Measurements from ENCODE around the gene COL8A1. TPM values are rescaled to one million over a fixed set of nuclear protein-coding genes. Genes with fewer than 3 reads are reported as not detected.

The COL8A1 gene
- total and polyA plus RNA-seq, 2 donors (not counting 1 experiment from before 2014, with no cell fraction given): 0.12 TPM; not detected in 1

- Histone ChIP-seq H3K4me2 (replicated peaks; ENCODE audit: low read depth, low read length, poor library complexity, severe bottlenecking) (no peak overlapping the region), H3K9me3 (ENCODE audit: control extremely low read depth in 1 of 3, control insufficient read depth in 2 of 3, insufficient read depth in 1 of 3, low read length in 2 of 3) (no peaks in the 10 kb centered on the region), H3K36me3 (replicated peaks in 1 of 2; ENCODE audit: control extremely low read depth in 1 of 2, control insufficient read depth in 1 of 2, extremely low read depth in 1 of 2, insufficient read depth in 2 of 2, low read length in 1 of 2) (no peaks in the 10 kb centered on the region), H3K9ac (ENCODE audit: low read length) (no peak overlapping the region), H3K4me3 (ENCODE audit: control extremely low read depth in 1 of 5, extremely low read depth in 1 of 5, insufficient read depth in 1 of 5, low read depth in 2 of 5, low read length in 4 of 5) (no peak overlapping the region), H2AFZ (ENCODE audit: insufficient read depth, low read depth, low read length, poor library complexity, severe bottlenecking) (no peak overlapping the region), H3K27me3 (replicated peaks in 1 of 4; ENCODE audit: control extremely low read depth in 1 of 4, control insufficient read depth in 3 of 4, insufficient read depth in 4 of 4, low read length in 3 of 4) (no peaks in the 10 kb centered on the region), H4K20me1 (ENCODE audit: control insufficient read depth, insufficient read depth, low read length, poor library complexity, severe bottlenecking) (no peaks in the 10 kb centered on the region), H3K79me2 (ENCODE audit: control insufficient read depth, insufficient read depth, low read length) (no peaks in the 10 kb centered on the region), H3K27ac (ENCODE audit: low read length in 2 of 2) (no peak overlapping the region), H3K4me1 (ENCODE audit: control insufficient read depth in 2 of 2, insufficient read depth in 2 of 2, low read length in 2 of 2) (no peaks in the 10 kb centered on the region)
- no peaks in the 10 kb centered on the region for H3K4me1 Mint-ChIP-seq
- intact Hi-C loops (cut with micrococcal nuclease): no loop called here
- H3K27me3 Mint-ChIP-seq: peaks cover 5% of the 10 kb centered on the region
- no CpG with 5 or more reads among the region's 3 CpGs for WGBS (ENCODE audit: insufficient coverage)
- TF ChIP-seq, protein P1, sequence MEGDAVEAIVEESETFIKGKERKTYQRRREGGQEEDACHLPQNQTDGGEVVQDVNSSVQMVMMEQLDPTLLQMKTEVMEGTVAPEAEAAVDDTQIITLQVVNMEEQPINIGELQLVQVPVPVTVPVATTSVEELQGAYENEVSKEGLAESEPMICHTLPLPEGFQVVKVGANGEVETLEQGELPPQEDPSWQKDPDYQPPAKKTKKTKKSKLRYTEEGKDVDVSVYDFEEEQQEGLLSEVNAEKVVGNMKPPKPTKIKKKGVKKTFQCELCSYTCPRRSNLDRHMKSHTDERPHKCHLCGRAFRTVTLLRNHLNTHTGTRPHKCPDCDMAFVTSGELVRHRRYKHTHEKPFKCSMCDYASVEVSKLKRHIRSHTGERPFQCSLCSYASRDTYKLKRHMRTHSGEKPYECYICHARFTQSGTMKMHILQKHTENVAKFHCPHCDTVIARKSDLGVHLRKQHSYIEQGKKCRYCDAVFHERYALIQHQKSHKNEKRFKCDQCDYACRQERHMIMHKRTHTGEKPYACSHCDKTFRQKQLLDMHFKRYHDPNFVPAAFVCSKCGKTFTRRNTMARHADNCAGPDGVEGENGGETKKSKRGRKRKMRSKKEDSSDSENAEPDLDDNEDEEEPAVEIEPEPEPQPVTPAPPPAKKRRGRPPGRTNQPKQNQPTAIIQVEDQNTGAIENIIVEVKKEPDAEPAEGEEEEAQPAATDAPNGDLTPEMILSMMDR (IDR thresholded peaks at IDR 0.05): no peak
- TF ChIP-seq EZH2 (IDR thresholded peaks at IDR 0.05; ENCODE audit: borderline replicate concordance, insufficient read depth, low read depth, low read length, poor library complexity, severe bottlenecking): no peak
- no peak overlapping the region for H3K4me3 Mint-ChIP-seq
- H3K9me3 Mint-ChIP-seq (ENCODE audit: insufficient read depth): no peaks in the 10 kb centered on the region
- H3K27ac Mint-ChIP-seq: no peak overlapping the region
- ChIA-PET CTCF (no interaction called here), POLR2A (no interaction called here)
- DNase-seq: no peak
- no peak for ATAC-seq (ENCODE audit: low read depth)
Observed at GRCh38 chr3:99647081-99647480, 8.7 kb downstream of the COL8A1 start.

GRCh38 chr3:99648101-99648500 lies 9.7 kb downstream of the COL8A1 start:
- POLR2A ChIA-PET: no interaction called here
- H3K27ac Mint-ChIP-seq: no peak overlapping the region
- peaks cover 4% of the 10 kb centered on the region for H3K27me3 Mint-ChIP-seq
- no peak overlapping the region for H3K4me2 ChIP-seq (replicated peaks; ENCODE audit: low read depth, low read length, poor library complexity, severe bottlenecking)
- H3K27me3 ChIP-seq (replicated peaks in 1 of 4; ENCODE audit: control extremely low read depth in 1 of 4, control insufficient read depth in 3 of 4, insufficient read depth in 4 of 4, low read length in 3 of 4): no peaks in the 10 kb centered on the region
- H3K36me3 ChIP-seq (replicated peaks in 1 of 2; ENCODE audit: control extremely low read depth in 1 of 2, control insufficient read depth in 1 of 2, extremely low read depth in 1 of 2, insufficient read depth in 2 of 2, low read length in 1 of 2): no peaks in the 10 kb centered on the region
- no peaks in the 10 kb centered on the region for H3K9me3 ChIP-seq (ENCODE audit: control extremely low read depth in 1 of 3, control insufficient read depth in 2 of 3, insufficient read depth in 1 of 3, low read length in 2 of 3)
- H3K9me3 Mint-ChIP-seq (ENCODE audit: insufficient read depth): no peaks in the 10 kb centered on the region
- CTCF ChIA-PET: no interaction called here
- ATAC-seq (ENCODE audit: low read depth) (no peak), DNase-seq (no peak)
- H3K4me3 ChIP-seq (ENCODE audit: control extremely low read depth in 1 of 5, extremely low read depth in 1 of 5, insufficient read depth in 1 of 5, low read depth in 2 of 5, low read length in 4 of 5): no peak overlapping the region
- WGBS (ENCODE audit: insufficient coverage): 68% methylated on average over 3 of the region's 5 CpGs
- no peak overlapping the region for H3K27ac ChIP-seq (ENCODE audit: low read length in 2 of 2)
- no peaks in the 10 kb centered on the region for H3K79me2 ChIP-seq (ENCODE audit: control insufficient read depth, insufficient read depth, low read length)
- no peak overlapping the region for H3K4me3 Mint-ChIP-seq
- H3K4me1 Mint-ChIP-seq: no peaks in the 10 kb centered on the region
- TF ChIP-seq, protein P1 (IDR thresholded peaks at IDR 0.05): no peak
- no peak for TF ChIP-seq EZH2 (IDR thresholded peaks at IDR 0.05; ENCODE audit: borderline replicate concordance, insufficient read depth, low read depth, low read length, poor library complexity, severe bottlenecking)
- H3K9ac ChIP-seq (ENCODE audit: low read length): no peak overlapping the region
- H4K20me1 ChIP-seq (ENCODE audit: control insufficient read depth, insufficient read depth, low read length, poor library complexity, severe bottlenecking): no peaks in the 10 kb centered on the region
- H3K4me1 ChIP-seq (ENCODE audit: control insufficient read depth in 2 of 2, insufficient read depth in 2 of 2, low read length in 2 of 2): no peaks in the 10 kb centered on the region
- intact Hi-C loops (cut with micrococcal nuclease): no loop called here
- H2AFZ ChIP-seq (ENCODE audit: insufficient read depth, low read depth, low read length, poor library complexity, severe bottlenecking): no peak overlapping the region
